Non-pigmented ciliary epithelial cell (primary cell): ENCODE measurements around the gene NOL11.
"Not testable (repeated sequence)": the region's sequence is repeated elsewhere in the genome, so short reads cannot be mapped to it uniquely, and the experiment has no call there.

Experiments
- DNase-seq: peaks from one replicate; pipeline ENCODE4 v3.0.0-alpha.2; 2010; ENCODE audit warnings: low read depth

The NOL11 gene

DNA sequence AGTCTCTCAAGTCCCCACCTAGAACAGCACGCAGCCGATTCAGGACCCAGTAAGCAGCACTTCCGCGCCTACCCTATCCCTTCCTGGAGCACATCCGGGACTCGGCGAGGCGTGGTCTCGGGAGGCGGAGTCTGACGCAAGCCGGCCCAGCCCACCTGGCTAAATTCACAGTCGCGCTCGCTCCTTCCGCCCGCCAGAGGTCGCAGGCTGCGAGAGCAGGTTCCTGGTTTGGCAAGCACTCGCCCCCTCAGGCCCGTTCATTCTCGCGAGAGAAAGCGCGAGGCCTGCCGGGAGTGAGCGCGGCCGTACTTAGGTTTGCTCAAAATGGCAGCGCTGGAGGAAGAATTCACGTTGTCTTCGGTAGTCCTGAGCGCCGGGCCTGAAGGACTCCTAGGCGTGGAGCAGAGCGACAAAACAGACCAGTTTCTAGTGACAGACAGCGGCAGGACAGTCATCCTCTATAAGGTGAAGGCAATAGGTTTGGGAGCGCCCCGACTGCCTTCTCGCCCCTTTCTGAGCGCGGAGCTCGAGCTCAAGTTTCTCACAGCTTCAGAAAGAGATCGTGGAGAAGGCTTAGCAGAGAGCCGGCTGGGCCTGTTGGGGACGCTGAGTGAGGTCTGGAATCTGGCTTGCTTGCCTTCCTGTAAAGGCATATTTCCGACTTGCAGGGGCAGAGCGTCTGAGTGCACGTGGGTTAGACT lies at the start of gene NOL11:
TSS of gene NOL11 (plus strand) at position 313 of the 701 bp plus-strand sequence. CDS start at position 325, 12 bp downstream.
- DNase-seq = peak; percentile 93

DNA sequence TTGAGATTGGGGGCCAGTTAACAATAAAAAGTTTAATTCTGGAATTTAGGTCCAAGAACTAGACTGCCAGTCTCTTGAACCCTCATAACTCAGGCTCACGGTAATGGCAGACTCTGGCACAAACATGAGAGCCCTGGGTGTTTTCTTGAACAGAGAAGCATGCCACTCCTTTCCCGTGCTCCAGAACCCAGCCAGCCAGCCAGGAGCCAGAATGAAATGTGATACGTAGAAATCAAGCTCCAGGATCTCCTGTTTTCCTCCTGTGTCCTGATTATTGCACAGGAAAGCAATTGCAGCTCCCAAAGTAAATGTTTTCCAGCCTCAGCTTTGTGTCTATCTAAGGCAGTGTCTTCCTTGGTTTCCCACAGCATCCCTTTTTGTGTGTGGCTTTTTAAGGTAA lies 46.2 kb upstream of the NOL11 start:
- DNase-seq = no peak

DNA sequence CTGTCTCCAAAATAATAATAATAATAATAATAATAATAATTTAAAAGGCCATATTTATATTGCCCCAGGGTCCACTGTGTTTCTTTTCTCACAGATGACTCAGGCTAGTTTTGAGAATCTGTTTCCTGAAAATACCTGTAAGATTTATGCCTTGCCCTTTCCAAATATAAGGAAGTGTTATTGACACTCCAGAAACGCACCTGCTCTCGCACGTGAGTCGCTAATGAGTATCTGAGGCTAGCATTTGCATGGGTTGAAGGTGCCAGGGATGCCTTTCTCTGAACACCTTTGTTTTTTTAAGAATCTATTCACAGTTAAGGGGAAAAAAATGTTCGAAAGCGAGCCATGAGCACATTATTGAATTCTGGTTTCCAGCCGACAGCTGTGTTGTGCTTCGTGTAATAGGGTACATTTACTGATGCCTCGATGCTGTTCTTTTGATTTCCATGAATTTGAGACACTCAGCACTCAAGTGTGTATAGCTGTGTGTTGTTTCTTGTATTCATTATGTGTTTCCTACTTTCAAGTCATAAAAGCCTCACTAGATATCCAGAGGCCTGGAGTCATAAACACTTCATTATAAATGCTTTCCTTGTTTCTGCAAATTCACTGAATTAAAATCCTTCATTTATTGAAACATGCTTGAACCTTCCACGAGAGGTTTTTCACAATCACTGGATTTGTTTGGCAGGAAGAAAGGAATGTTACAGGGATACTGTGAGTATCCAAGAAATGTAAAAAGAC lies 45.0 kb upstream of the NOL11 start:
- no peak for DNase-seq

GRCh38 chr17:67675481-67675880 lies 42.3 kb upstream of the NOL11 start:
- DNase-seq = no peak

- no peak for DNase-seq
These were observed 41.4 kb upstream of the NOL11 start for GRCh38 chr17:67676305-67676704.

DNA sequence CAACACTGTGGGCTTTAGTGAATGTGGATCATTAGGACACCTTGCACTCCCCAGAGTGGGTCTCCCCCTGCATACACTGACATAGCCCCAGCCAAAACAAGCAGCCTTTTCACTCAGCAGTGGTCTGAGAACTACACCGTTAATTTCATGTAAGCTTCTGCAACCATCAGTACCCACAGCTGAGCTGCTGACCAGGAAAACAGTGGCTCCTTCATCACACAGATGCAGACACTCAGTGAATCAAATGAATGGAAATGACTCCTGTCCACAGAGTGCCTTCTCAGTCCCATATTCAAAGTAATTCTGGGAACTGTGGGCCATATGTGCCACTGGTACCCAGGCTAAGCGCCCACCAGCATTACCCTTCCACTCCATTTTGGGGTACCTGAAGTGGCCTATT lies 39.3 kb upstream of the NOL11 start:
- no peak for DNase-seq

GRCh38 chr17:67679225-67679624 lies 38.5 kb upstream of the NOL11 start:
- DNase-seq = no peak

GRCh38 chr17:67679721-67680120 lies 38.0 kb upstream of the NOL11 start:
- DNase-seq = no peak

DNA sequence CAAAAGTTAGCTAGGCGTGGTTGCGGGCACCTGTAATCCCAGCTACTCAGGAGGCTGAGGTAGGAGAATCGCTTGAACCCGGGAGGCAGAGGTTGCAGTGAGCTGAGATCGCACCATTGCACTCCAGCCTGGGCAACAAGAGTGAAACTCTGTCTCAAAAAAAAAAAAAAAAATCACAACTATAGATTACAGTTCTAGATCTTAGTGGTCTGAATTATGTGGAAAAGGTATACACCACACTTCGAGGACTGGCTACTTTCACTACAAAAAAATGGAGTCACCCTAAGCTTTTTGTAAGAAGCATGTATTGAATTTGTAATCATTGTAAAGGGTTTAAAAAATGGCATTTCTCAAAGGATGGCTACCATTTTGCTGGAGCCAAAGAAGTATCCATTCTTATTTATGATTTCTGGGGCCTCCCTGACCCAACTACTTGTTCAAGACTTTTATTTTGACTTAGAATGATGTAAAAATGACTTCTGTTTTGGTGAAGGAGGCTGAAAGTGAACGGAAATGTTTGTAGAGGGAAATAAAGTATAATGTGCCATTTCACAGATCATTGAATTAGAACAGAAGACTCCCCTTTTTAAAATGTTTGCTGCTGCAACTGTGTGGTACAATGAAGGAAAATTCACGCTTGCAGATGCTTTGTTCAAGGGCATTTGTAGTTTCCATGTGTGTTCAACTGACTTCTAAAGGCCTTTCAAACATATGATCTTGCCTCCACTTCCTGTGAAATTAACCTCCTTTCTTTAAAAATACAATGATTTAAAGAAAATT lies 37.1 kb upstream of the NOL11 start:
- no peak for DNase-seq

DNA sequence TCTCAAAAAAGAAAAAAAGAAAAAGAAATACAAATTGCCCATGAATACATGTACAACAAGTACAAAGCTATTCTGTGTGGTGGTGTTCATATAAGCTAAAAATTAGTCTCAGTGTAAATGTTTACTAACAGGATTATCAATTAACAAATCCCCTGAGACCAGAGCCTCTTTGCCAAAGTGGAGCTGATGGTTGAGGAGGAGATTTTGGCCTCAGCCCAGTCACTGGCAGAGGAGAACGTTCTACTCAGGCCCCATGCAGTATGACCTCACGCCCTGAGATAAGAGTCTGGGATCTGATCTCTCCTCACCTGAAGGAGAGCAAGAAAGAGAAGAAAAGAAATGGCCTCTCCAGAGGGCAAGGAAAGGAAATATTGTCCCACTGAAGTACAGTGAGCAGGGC lies 35.5 kb upstream of the NOL11 start:
- DNase-seq = no peak

DNA sequence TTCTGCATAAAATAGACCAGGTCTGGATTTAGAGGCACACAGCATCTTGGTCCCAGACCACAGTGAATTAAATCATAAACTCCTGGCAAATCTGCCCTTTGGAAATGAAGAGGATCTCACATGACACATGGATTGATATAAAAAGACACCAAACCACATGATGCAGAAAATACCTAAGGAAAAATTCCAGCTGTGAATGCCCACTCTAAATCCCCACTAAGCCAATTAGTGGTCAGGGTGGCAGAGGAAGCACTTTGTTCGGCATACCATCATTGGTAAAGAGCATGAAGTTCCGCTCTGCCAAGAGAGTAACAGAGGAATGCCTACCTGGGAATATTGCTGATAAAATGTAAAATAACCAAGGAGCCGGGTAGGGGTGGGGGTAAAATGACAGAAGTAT lies 32.4 kb upstream of the NOL11 start:
- DNase-seq = no peak

GRCh38 chr17:67686241-67686640 lies 31.5 kb upstream of the NOL11 start:
- no peak for DNase-seq

DNA sequence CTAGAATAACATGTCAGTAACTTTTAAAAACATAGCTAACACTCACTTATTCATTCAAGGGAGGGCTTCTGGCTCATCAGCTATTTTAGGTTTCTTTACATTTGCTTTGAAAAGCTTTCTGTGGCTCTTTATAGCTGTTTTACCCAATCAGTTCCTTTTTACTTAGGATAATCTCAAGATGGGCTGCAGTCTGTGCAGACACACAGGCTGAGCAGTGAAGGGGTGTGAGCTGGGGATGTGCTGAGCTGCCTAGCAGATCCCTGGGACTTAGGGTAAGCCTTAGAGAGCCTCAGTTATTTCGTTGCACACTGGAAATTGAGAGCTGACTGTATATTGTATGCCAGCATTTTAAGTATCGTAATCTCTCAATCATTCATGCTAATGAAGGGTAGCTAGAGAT lies 30.2 kb upstream of the NOL11 start:
- no peak for DNase-seq

DNA sequence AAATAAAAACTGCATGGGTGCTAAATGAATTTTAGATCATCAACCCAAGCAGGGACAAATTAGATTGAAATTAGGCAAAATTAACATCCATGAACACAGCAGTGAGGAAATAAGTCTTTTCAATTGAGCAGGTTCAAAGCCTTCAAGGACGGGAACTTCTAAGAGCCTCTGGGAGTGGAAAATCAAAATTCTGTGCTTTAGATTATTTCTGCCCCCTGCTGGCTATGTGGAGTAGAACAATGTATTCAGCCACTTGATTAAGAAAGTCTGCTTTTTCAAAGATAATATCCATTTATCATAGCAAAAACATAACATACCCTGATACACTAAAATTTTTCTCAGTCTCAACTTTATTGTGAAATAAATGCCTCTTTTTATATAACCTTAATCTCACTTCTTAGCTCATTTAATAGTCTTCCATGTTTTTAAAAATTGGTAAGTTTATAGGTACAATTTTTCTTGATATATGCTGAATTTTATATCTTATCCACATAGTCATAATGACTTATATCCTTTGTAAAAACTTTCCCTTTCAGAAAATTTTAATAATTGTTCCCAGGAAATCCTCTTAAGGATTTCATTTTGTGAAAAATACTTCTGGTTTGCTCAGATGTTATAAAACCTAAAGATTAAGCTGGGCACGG lies 28.1 kb upstream of the NOL11 start:
- peak; percentile 14 for DNase-seq

DNA sequence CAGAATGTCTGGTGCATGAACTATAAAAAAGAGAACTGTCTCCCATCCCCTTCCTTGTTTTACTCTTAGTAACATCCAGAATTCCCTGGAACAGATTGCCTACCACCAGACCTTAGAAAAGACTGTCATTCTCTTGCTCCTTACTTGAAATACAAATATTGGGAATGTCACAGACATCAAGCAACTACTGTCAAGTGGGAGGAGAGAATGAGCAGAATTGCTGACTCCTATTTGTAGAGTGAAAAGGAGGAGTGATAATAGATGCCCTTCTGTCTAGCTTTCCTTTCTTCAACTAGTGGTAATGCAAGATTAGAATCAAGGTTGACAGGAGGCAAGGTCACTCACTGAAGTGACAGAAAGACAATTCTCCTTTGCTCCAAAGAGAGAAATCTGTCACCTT lies 23.9 kb upstream of the NOL11 start:
- no peak for DNase-seq

DNA sequence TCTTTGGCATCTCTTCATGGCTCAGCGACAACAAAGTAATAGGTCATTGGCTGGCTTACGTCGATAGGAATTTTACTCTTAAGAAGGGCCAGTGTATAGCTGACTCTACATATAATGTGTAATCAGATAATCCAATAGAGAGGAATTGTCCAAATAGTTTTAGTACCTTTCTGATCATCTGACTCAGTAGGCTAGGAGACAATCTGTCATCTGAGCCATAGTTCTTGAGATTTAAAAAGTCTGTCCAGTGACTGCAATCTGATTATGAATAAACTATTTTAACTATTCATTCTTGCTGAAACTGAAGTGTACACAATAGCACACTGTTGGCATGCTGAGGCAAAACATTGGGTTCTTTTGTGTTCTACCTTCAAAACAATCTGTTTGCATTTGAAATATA lies 21.4 kb upstream of the NOL11 start:
- no peak for DNase-seq

- DNase-seq = no peak
These were observed 20.8 kb upstream of the NOL11 start for GRCh38 chr17:67696853-67697498.

- no peak for DNase-seq
These were observed 17.6 kb upstream of the NOL11 start for GRCh38 chr17:67700037-67700724.

GRCh38 chr17:67700725-67701119 lies 17.0 kb upstream of the NOL11 start:
- DNase-seq = no peak

- DNase-seq = not testable (repeated sequence)
These were observed 14.9 kb upstream of the NOL11 start for GRCh38 chr17:67702861-67703260.

DNA sequence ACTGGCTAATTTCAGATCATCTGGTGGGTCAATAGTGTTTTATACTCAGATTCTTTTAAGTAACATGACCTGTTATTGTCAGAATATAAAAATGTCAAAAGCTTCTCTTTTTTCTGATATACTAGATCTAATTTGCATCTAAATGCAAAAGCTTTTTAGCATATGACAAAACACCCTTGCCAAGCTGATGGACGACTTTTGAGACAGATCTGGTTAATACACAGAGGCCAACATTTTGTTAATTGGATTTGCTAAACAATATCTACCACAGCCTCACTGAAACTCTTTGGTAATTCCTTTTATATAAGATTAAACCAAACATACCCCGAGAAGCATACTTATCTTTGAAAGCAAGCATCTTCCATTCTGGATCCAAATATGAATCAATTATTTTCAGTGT lies 10.3 kb upstream of the NOL11 start:
- no peak for DNase-seq
